Femur (tissue), 1 donor: ENCODE measurements around the gene STX7.
"Not testable (repeated sequence)": the region's sequence is repeated elsewhere in the genome, so short reads cannot be mapped to it uniquely, and the experiment has no call there.

Source experiments
- DNase-seq: peaks from one replicate; pipeline ENCODE4 v3.0.0-alpha.2; 2017

The STX7 gene

GRCh38 chr6:132512638-132513632, at the start of gene STX7:
Gene STX7 (minus strand): TSS chr6:132513116. CDS start chr6:132503530, 9,586 bp downstream.
- DNase-seq = peak; percentile 93

GRCh38 chr6:132560087-132560486, 47.2 kb upstream of the STX7 start:
- DNase-seq = not testable (repeated sequence)

GRCh38 chr6:132552372-132552771, 39.5 kb upstream of the STX7 start, which contains the start of gene TAAR8:
Gene TAAR8 (plus strand): TSS chr6:132552672. CDS start chr6:132552693, 21 bp downstream.
- no peak for DNase-seq

DNA sequence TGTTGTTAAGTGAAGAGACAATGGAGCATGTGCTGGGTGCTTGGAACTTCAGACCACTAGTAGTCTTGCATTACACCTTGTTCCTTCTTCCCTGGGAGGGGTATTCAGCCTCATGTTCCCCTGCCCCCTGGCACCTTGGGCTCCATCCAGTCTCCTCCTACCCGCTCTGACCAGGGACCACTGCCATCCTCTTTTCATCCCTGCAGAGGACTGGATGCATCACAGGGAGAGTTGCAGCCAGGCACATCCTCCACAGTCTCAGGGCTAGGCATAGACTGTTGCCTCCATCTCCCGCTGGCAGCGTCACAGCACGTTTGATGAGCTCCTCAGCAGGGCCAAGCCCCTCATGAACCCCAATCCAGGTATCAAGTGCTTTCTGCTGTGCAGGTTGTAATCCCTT, 38.3 kb upstream of the STX7 start:
- DNase-seq = no peak

GRCh38 chr6:132548746-132549463, 36.0 kb upstream of the STX7 start:
- no peak for DNase-seq

- DNase-seq = no peak
These were observed 31.9 kb upstream of the STX7 start for GRCh38 chr6:132544826-132545225.

DNA sequence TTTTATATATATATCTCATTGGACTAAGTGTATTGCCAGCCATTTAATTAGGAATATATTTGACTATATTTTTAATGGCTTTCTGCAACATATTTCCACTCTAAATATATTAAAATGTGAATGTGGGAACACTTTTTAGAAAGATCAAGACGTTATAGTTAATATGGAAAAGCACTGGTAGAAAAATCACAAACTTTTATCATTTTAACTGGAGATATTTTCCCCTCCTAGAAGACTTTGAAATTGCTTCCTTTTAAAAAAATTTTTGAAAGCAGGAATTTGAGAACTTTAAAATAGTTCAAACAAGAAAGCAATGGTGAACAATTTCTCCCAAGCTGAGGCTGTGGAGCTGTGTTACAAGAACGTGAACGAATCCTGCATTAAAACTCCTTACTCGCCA, 25.1 kb upstream of the STX7 start, which contains the start of gene TAAR9:
TAAR9 (plus strand) TSS at position 301 of the 400 bp plus-strand sequence; CDS start at position 314, 13 bp downstream.
- DNase-seq = no peak

- no peak for DNase-seq
These were observed 24.2 kb upstream of the STX7 start for GRCh38 chr6:132537145-132537544.

GRCh38 chr6:132534546-132534945, 21.6 kb upstream of the STX7 start:
- DNase-seq = not testable (repeated sequence)

DNA sequence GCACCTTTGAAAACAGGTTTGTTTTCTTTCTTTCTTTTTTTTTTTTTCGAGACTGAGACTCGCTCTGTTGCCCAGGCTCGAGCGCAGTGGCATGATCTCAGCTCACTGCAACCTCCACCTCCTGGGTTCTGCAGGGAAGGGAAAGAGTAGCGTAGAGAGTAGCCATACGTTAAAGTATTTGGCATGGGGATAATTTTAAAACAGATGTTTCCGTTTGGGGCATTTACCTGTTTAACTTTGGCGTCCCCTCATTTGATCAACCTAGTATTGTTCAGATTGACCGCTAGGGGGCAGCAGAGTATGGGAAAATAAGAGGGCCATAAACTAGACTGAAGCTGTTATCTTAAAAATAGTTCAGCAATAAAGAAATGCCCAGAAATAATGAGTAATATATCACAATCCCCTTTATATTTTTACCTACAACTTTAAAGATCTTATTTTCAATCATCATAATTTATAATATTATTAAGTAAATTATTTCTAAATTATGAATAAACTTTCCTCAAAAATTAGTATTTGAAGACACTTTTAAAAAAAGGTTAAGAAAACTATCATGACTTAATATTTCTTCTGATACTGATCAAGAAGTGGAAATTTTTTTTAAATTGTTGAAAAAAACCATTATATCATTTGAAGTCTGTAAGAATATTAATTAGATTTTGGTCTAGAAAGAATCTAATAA, 17.5 kb upstream of the STX7 start:
- DNase-seq = peak; percentile 56

DNA sequence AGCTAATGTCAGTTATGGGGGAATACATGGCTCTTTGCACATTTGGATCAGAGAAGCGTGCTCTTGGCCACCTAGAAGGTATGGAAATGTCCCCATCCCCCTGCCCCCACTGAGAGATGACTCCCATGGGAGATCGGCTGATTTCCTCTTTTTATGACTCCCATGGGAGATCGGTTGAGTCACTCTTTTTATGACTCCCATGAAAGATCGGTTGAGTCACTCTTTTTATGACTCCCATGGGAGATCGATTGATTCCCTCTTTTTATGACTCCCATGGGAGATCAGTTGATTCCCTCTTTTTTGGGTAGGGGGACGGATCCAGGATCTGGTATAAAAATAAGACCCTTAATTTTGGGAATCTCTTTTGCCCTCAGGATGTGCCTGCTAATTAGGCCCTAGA, 14.9 kb upstream of the STX7 start:
- no peak for DNase-seq

- DNase-seq = no peak
These were observed 13.5 kb upstream of the STX7 start for GRCh38 chr6:132526461-132526860.

GRCh38 chr6:132525866-132526265, 12.9 kb upstream of the STX7 start:
- no peak for DNase-seq

DNA sequence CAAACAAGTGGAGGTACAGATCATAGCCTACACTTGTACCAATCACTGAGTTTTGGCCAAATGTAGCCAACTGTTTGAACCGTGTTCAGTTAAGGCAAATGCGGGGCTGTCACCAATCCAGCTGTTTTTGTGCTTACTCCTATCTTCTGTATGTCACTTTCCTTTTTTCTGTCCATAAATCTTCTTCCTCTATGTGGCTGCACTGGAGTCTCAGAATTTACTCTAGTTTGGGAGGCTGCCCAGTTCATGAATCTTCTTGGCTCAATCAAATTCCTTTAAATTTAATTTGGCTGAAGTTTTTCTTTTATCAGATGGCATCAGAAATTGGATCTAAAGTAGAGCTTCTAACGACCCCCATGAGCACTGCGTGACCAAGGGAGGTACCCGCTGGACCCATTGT, 11.7 kb upstream of the STX7 start:
- DNase-seq = no peak

DNA sequence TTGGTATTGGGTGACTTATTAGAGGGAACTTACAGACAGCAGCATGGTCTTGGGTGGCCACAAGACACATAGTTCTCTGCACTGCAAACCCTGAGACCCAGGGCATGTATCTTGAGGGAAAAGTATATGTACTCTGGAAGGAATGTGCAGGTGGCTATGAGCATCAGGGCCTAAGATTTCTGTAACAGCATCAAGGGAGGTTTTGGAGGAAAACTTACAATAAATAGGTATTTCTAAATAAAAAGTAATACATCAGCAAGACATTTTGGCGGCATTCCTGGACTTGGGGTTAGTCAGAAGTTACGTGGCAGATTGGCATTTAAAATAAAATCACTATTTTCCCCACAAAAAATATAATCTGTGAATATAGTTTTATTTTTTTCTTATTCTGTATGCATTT, 8.0 kb upstream of the STX7 start:
- DNase-seq = no peak

- DNase-seq = no peak
These were observed 2.5 kb upstream of the STX7 start for GRCh38 chr6:132515386-132515785.

- DNase-seq = no peak
These were observed 1.1 kb upstream of the STX7 start for GRCh38 chr6:132513831-132514545.

DNA sequence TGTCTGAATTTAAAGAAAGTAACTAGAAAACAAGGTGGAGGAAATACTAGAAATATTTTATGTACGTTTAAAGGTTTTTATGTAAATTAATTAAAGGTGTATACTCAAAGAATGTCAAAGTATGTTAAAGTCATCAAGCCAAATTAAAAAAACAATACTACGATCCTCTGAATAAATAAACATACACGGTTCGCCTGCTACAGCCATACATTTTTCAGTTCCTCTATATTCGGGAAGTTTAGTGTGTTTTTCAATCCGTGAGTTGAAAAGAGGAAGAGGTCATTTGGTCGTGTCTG, 626 bp downstream of the STX7 start:
- DNase-seq = no peak

DNA sequence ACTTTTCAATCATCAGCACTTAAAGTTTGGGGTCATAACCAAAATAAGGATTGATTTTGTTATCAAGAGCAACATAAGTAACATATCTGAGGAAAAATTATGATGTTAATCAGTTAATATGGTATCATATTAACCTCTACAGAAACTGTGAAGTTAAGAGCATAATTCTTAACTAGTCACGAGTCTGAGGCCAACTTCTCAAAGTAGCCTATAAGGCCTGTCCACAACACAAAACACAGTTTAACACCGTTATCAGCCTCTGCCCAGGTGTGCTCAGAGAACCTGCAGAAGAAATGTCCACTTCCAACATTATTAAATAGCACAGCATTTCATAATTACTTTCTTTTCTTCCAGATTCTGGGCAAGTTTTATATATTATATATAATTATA, 1.1 kb downstream of the STX7 start:
- DNase-seq = no peak

GRCh38 chr6:132511210-132511830, 1.6 kb downstream of the STX7 start:
- no peak for DNase-seq

DNA sequence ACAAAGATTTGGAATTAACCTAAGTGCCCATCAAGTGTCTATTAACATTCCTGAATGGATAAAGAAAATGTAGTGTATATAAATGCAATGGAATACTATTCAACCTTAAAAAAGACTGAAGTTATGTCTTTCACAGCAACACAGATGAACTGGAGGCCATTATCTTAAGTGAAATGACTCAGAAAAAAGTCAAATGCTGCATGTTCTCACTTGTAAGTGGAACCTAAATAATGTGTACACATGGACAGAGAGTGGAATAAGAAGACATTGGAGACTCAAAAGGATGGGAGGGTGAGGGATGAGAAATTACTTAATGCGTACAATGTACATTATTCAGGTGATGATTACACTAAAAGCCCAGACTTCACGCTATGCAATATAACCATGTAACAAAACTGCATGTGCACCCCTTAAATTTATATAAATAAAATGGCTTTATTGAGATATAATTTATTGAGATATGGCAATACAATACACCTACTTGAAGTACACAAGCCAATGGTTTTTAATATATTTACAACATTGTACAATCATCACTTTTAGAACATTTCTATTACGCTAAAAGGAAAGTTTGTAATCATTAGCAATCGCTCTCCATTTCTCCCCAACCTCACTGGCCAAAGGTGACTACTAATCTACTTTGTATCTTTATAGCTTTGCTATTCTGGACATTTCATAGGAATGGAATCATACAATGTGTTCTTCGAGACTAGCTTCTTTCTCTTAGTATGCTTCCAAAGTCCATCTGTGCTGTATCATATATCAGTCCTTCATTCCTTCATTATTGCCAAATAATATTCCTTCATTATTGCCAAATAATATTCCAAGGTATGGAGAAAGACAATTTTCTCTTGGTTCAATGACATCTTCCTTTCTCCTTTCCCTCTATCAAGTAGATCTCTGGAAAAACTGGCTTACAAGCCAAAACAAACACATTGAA, 5.8 kb downstream of the STX7 start:
- no peak for DNase-seq
